Large intestine (tissue), 3 donors: ENCODE measurements around the gene AP2B1. TPM values are rescaled to one million over a fixed set of nuclear protein-coding genes. Genes with fewer than 3 reads are reported as not detected.

ENCODE experiments used
- DNase-seq, 2 donors: peaks; one replicate each; pipeline versions ENCODE4 v3.0.0 to v3.0.0-alpha.2; 2013
- H3K27ac ChIP-seq: one replicate; pipeline ENCODE4 v1.5.1; 2013; ENCODE audit warnings: low read length
- H3K27me3 ChIP-seq: 2 replicates; pipeline ENCODE4 v1.6.1; 2013; ENCODE audit warnings: low read length; ENCODE audit not compliant: control insufficient read depth, insufficient read depth
- H3K36me3 ChIP-seq: 2 replicates; pipeline ENCODE4 v1.6.1; 2013; ENCODE audit warnings: low read length; ENCODE audit not compliant: control insufficient read depth, insufficient read depth
- H3K4me1 ChIP-seq: one replicate; pipeline ENCODE4 v1.6.1; 2013; ENCODE audit warnings: low read length; ENCODE audit not compliant: control insufficient read depth, insufficient read depth
- H3K4me3 ChIP-seq: one replicate; pipeline ENCODE4 v1.5.1; 2013; ENCODE audit warnings: low read length
- H3K9me3 ChIP-seq: one replicate; pipeline ENCODE4 v1.6.1; 2013; ENCODE audit warnings: mild to moderate bottlenecking, low read depth, low read length, moderate library complexity; ENCODE audit not compliant: control insufficient read depth
- WGBS: methylation state at CpG from one replicate; pipeline ENCODE4 v1.1.5; 2013; ENCODE audit warnings: low lambda C conversion rate; ENCODE audit not compliant: insufficient coverage; 5-methylcytosine and 5-hydroxymethylcytosine counted together
- polyA plus RNA-seq: library from polyadenylated mRNA; unstranded; fragments of 120-200 nt; gene quantifications from one replicate; pipeline ENCODE4 v1.2.1, GENCODE V29; 2013

The AP2B1 gene
- polyA plus RNA-seq, 1 donor = 89.5 TPM

DNA sequence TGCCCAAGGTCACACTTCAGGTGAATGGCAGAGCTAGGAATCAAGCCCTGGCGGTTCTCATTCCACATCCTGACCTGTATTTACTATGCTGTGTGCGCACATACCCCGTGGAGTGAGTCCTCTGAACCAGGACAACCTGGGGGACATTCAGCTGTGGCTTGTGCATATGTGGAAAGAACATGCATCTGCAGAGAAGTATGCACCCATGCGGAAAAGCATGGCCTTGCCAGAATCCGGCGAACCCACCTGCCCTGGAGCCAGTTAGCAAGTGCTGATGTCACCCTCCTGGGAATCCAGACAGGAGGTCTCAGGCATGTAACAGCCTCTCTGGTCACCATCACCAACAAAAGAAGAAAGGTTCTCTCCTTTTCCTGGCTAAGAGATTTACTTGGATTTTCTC lies 146.2 kb downstream of the AP2B1 start:
- H3K9me3 ChIP-seq = no peaks in the 10 kb centered on the region
- H3K4me1 ChIP-seq = peaks cover 4% of the 10 kb centered on the region
- no peak overlapping the region for H3K4me3 ChIP-seq
- no peaks in the 10 kb centered on the region for H3K27me3 ChIP-seq
- no peak for DNase-seq
- H3K27ac ChIP-seq = no peak overlapping the region
- WGBS = no CpG with 5 or more reads among the region's 6 CpGs
- H3K36me3 ChIP-seq = no peaks in the 10 kb centered on the region

DNA sequence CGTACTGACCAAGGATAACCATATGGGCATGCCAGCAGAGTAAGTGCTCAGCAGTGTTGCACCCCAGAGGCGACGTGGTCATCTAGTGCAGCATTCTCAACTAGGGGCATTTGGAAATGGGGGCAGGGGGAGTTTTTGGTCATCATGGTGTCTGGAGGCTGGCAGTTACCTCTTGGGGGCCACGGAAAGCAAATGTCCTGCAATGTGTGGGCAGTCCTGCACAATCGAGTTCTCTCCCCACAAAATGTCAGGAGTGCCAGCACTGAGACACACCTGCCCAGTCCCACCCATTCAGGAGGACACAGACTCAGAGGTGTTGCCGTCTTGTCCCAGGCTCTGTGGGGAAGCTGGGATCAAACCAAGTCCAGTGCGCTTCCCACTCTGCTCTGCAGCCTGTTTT lies 147.3 kb downstream of the AP2B1 start:
- Histone ChIP-seq H3K4me3 (no peak overlapping the region), H3K36me3 (no peaks in the 10 kb centered on the region), H3K9me3 (no peaks in the 10 kb centered on the region), H3K27ac (no peak overlapping the region), H3K4me1 (peaks cover 4% of the 10 kb centered on the region), H3K27me3 (no peaks in the 10 kb centered on the region)
- DNase-seq = no peak
- WGBS = no CpG with 5 or more reads among the region's 7 CpGs

DNA sequence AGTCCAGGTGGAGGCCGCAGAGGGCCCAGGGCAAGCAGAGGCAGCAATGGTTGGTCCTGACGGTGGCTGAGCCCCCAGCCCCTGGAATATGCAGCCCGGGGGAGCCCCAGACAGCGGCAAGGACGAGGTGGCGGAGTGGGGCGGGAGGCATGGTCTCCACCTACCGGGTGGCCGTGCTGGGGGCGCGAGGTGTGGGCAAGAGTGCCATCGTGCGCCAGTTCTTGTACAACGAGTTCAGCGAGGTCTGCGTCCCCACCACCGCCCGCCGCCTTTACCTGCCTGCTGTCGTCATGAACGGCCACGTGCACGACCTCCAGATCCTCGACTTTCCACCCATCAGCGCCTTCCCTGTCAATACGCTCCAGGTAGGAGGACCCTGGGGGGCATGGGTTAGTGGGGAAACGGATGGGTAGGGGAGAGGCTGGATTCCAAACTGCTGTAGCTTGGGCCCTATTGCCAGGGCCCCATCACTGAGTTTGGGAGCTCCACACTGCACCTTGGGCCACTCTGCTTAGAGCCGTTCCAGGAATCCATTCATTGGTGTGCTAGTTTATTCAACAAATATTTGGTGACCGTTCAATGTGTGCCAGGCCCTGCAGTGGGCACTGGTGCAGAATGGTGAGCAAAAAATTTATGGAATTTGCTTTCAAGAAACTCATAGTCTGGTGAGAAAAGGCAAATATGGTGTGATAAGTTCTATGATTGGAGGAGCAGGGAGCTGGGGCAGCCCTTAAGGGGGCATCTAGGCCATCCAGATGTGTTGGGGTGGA lies 148.1 kb downstream of the AP2B1 start:
- H3K36me3 ChIP-seq = no peaks in the 10 kb centered on the region
- peaks cover 3% of the 10 kb centered on the region for H3K27me3 ChIP-seq
- H3K9me3 ChIP-seq = no peaks in the 10 kb centered on the region
- no peak overlapping the region for H3K27ac ChIP-seq
- WGBS = 60% methylated on average over 1 of the region's 29 CpGs
- H3K4me3 ChIP-seq = no peak overlapping the region
- no peak for DNase-seq
- H3K4me1 ChIP-seq = peaks cover 4% of the 10 kb centered on the region

DNA sequence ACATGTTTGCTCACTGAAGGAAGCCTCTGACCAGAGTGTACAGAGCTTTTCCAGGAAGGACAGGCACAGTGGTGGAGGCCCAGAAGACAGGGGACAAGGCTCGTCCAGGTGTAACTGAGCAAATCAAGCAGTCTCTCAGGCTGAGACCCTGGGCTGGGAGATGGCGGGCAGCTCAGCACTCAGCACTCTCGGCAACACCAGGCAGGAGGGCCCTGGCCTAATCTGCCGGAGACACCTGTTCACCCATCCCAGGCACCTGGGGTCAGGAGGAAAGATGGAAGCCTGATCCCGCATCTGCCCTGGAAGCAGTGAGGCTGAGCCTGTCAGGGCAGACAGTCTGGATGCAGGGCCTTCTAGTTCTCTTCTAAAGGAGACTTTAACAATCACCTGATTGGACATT lies 149.1 kb downstream of the AP2B1 start:
- WGBS = no CpG with 5 or more reads among the region's 5 CpGs
- peaks cover 5% of the 10 kb centered on the region for H3K9me3 ChIP-seq
- no peaks in the 10 kb centered on the region for H3K36me3 ChIP-seq
- H3K4me3 ChIP-seq = no peak overlapping the region
- H3K27ac ChIP-seq = no peak overlapping the region
- peaks cover 13% of the 10 kb centered on the region for H3K27me3 ChIP-seq
- peaks cover 1% of the 10 kb centered on the region for H3K4me1 ChIP-seq
- no peak for DNase-seq

DNA sequence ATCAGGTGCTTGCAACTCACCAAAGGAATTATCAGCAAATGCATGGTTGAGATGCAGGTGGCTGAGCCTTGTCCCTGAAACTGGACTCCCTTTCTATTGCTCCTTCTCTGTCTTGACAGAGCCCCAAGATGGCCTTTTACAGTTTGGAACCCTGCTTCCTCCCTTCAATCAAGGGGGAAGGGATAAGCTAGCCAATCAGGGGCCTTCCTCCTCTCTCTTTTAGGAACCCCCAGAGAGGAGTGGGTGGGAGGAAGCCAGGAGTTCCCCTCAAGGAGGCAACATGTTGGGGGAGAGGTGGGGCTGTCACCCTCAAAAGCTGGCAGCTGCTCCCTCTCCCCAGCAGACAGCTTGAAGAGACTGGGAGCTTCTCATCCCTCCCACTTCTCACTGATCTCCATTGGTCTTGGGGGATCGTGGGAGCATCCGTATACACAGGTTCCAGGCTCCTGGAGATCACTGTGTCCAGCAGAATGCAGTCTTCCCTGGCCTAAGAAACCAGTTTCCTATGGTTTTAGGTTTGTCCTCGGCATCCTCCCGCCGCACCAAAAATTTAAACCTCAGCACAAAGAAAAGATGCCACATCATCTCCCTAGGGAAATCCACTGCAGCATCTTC lies 151.5 kb downstream of the AP2B1 start:
- Histone ChIP-seq H3K9me3 (peaks cover 5% of the 10 kb centered on the region), H3K4me1 (peaks cover 2% of the 10 kb centered on the region), H3K27ac (no peak overlapping the region), H3K27me3 (peaks cover 34% of the 10 kb centered on the region), H3K36me3 (no peaks in the 10 kb centered on the region), H3K4me3 (no peak overlapping the region)
- WGBS = no CpG with 5 or more reads among the region's 5 CpGs
- DNase-seq = no peak

DNA sequence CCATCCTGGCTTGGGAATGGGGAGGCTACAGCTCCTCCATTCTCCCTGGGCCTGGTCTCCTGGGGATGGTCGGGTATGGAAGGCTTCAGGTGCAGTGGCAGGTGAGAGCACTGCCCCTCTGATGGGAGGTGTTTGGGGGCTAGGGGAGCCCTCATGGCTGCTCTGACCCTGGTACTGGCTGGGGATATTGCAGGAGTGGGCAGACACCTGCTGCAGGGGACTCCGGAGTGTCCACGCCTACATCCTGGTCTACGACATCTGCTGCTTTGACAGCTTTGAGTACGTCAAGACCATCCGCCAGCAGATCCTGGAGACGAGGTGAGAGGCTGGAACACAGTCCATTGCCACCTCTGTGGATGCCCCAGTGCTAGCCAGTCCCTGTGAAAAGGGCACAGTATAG lies 153.1 kb downstream of the AP2B1 start:
- no peak overlapping the region for H3K27ac ChIP-seq
- peaks cover 36% of the 10 kb centered on the region for H3K27me3 ChIP-seq
- H3K36me3 ChIP-seq = no peaks in the 10 kb centered on the region
- no CpG with 5 or more reads among the region's 7 CpGs for WGBS
- peaks cover 5% of the 10 kb centered on the region for H3K9me3 ChIP-seq
- H3K4me1 ChIP-seq = peaks cover 2% of the 10 kb centered on the region
- no peak for DNase-seq
- no peak overlapping the region for H3K4me3 ChIP-seq

DNA sequence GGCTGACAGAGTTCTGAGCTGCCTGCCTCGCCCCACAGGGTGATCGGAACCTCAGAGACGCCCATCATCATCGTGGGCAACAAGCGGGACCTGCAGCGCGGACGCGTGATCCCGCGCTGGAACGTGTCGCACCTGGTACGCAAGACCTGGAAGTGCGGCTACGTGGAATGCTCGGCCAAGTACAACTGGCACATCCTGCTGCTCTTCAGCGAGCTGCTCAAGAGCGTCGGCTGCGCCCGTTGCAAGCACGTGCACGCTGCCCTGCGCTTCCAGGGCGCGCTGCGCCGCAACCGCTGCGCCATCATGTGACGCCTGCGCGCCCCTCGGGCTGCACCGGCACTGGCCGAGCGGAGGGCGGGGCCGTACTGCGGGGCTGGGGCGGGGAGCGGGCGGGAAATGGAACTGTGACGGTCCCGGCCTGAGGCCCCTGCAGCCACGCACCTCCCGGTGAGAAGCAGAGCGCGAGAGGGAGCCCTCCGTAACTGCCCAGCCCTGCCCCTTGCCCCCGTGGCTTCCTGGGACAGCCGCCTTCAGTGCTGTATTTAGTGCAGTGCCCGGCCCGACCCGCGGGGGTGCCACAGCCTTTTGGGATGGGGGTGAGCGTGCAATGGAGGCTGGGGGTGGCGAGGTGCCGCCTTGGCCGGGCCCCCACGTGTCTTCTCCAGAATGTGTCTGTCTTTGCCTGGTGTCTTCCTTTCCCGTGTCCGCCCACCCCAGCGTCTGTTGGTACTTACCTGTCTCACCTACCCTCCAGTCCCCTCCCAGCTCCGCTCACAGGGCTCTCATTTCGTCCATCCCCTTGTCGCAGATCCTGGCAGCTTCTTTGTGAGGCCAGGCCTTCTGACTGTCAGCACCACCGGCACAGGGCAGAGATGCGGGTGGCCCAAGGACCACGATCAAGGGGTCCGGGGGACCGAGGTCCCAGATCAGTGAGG lies 154.1 kb downstream of the AP2B1 start:
- peaks cover 2% of the 10 kb centered on the region for H3K4me1 ChIP-seq
- no peaks in the 10 kb centered on the region for H3K36me3 ChIP-seq
- no peak overlapping the region for H3K4me3 ChIP-seq
- peaks cover 39% of the 10 kb centered on the region for H3K27me3 ChIP-seq
- DNase-seq = peak in 1 of 2 donors; percentile 50
- no CpG with 5 or more reads among the region's 73 CpGs for WGBS
- peaks cover 5% of the 10 kb centered on the region for H3K9me3 ChIP-seq
- H3K27ac ChIP-seq = no peak overlapping the region

DNA sequence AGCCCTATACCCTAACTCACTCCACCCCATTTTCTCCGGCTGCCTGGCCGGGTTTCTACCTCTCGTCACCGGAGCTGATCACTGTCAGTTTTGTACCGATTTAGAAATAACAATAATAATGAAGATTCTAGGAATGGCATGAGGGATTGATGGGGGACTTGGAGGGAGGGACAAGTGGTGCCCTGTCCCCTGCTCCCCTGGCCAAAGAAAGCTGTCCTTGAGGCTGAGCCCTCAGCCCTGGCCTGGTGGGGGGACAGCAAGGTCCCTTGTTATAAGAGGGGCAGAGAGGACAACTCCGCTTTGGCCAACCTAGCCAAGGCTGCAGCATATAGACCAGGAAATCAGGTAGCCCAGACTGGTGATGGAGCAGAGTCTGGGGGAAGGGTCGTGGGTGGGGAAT lies 155.4 kb downstream of the AP2B1 start:
- H3K36me3 ChIP-seq = no peaks in the 10 kb centered on the region
- H3K4me3 ChIP-seq = no peak overlapping the region
- peaks cover 2% of the 10 kb centered on the region for H3K4me1 ChIP-seq
- no CpG with 5 or more reads among the region's 7 CpGs for WGBS
- H3K27ac ChIP-seq = no peak overlapping the region
- no peak for DNase-seq
- H3K27me3 ChIP-seq = peaks cover 39% of the 10 kb centered on the region
- H3K9me3 ChIP-seq = peaks cover 5% of the 10 kb centered on the region

DNA sequence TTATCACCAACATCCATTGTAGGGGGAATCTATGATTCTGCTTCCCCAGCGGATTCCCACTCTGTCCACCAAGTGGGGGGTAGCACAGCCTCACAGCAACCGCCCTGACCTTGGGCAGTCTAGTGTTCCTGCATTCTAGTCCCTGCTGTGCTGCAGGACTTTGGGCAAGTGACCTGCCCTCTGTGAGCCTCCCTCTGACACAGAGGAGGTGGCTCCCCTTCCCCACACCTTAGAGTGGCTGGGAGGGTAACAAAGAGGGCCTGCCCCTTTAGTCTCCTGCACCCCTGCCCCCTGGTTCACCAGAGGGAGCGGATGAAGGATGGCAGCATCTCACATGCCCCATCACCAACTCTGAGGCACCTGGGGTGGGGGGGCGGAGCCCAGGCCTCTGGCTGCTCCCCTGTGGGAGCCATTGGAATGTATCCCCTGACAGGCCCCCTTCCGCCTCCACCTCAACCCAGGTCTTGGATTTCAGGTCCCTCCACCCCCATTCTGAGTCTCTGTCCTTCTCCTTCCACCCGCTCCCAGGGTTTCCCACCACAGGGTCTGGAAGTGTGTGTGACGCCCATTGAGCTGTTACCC lies 155.9 kb downstream of the AP2B1 start:
- H3K27me3 ChIP-seq = peaks cover 40% of the 10 kb centered on the region
- H3K4me3 ChIP-seq = no peak overlapping the region
- H3K9me3 ChIP-seq = peaks cover 5% of the 10 kb centered on the region
- no peak for DNase-seq
- H3K4me1 ChIP-seq = peaks cover 2% of the 10 kb centered on the region
- WGBS = no CpG with 5 or more reads among the region's 7 CpGs
- no peaks in the 10 kb centered on the region for H3K36me3 ChIP-seq
- H3K27ac ChIP-seq = no peak overlapping the region
